Activated CD8-positive, alpha-beta memory T cell treated with anti-CD3 and anti-CD28 coated beads, Interleukin-2, amount 50 U/mL, for 4 hours (primary cell): ENCODE results near the gene ZFP36L2.

Experiments
- DNase-seq: peaks from one replicate; pipeline ENCODE4 v3.0.0-alpha.2; 2020

Gene ZFP36L2

GRCh38 chr2:43226558-43226954 lies at the start of gene ZFP36L2:
TSS of gene ZFP36L2 (minus strand) at chr2:43226606. CDS start at chr2:43226315, 291 bp downstream.
- DNase-seq = peak; percentile 97

GRCh38 chr2:43274721-43275120 lies 48.3 kb upstream of the ZFP36L2 start:
- no peak for DNase-seq

GRCh38 chr2:43274055-43274454 lies 47.6 kb upstream of the ZFP36L2 start:
- DNase-seq = no peak

GRCh38 chr2:43273529-43273928 lies 47.1 kb upstream of the ZFP36L2 start:
- no peak for DNase-seq

GRCh38 chr2:43270930-43271615 lies 44.7 kb upstream of the ZFP36L2 start:
- no peak for DNase-seq

GRCh38 chr2:43270461-43270860 lies 44.1 kb upstream of the ZFP36L2 start:
- DNase-seq = no peak

GRCh38 chr2:43269706-43270105 lies 43.3 kb upstream of the ZFP36L2 start:
- DNase-seq = no peak

GRCh38 chr2:43269074-43269572 lies 42.7 kb upstream of the ZFP36L2 start:
- DNase-seq = no peak

GRCh38 chr2:43268066-43268953 lies 41.9 kb upstream of the ZFP36L2 start:
- no peak for DNase-seq

- DNase-seq = no peak
Measured at GRCh38 chr2:43267381-43267780, 41.0 kb upstream of the ZFP36L2 start.

- no peak for DNase-seq
Measured at GRCh38 chr2:43266711-43267111, 40.3 kb upstream of the ZFP36L2 start.

GRCh38 chr2:43265421-43265820 lies 39.0 kb upstream of the ZFP36L2 start:
- no peak for DNase-seq

GRCh38 chr2:43265001-43265400 lies 38.6 kb upstream of the ZFP36L2 start:
- DNase-seq = no peak

- DNase-seq = no peak
Measured at GRCh38 chr2:43262951-43263350, 36.5 kb upstream of the ZFP36L2 start.

- DNase-seq = no peak
Measured at GRCh38 chr2:43262239-43262638, 35.8 kb upstream of the ZFP36L2 start.

GRCh38 chr2:43259512-43259911 lies 33.1 kb upstream of the ZFP36L2 start:
- no peak for DNase-seq

GRCh38 chr2:43258547-43259156 lies 32.2 kb upstream of the ZFP36L2 start:
- no peak for DNase-seq

GRCh38 chr2:43255296-43255910 lies 29.0 kb upstream of the ZFP36L2 start:
- no peak for DNase-seq

GRCh38 chr2:43254331-43254730 lies 27.9 kb upstream of the ZFP36L2 start:
- no peak for DNase-seq

- DNase-seq = no peak
Measured at GRCh38 chr2:43251171-43251731, 24.8 kb upstream of the ZFP36L2 start.

GRCh38 chr2:43250015-43250414 lies 23.6 kb upstream of the ZFP36L2 start:
- DNase-seq = no peak

GRCh38 chr2:43248621-43249020 lies 22.2 kb upstream of the ZFP36L2 start:
- DNase-seq = no peak

- DNase-seq = no peak
Measured at GRCh38 chr2:43246641-43247040, 20.2 kb upstream of the ZFP36L2 start.
